Measurements from ENCODE around the gene DUSP2.

Gene DUSP2

DNA sequence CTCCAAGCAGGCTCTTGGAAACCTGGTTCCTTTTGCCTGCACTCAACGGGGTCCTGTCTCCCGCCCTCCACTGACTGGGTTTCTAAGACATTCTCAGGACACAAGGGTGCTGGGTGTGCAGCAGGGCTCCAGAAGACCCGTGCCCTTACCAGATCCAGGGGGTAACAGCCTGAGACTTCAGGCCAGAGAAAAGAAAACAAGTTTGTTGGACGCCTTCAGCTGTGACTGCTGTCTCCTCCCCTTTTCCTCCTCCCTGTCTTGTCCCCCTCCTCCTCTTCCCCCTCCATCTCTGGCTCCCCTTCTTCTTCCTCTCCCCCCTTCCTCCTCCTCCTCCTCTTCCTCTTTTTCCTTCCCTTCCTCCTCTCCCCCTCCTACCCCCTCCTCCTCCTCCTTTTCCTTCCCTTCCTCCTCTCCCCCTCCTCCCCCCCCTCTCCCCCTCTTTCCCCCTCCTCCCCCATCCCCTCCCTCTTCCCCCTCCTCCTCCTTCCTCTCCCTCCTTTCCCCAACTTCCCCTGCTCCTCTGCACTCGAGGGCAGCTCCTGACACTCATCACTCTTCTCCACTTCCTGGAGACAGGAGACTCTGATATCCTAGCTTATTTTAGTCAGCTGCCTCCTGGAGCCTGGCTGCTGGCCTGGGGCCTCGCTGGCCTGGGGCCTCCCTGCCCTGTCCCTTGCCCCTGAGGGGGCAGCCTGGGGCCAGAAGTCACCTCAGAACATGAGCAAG lies 41.3 kb downstream of the DUSP2 start:
- no peak for DNase-seq (ENCODE audit: low read depth, low spot score)
- TF ChIP-seq, protein P1, sequence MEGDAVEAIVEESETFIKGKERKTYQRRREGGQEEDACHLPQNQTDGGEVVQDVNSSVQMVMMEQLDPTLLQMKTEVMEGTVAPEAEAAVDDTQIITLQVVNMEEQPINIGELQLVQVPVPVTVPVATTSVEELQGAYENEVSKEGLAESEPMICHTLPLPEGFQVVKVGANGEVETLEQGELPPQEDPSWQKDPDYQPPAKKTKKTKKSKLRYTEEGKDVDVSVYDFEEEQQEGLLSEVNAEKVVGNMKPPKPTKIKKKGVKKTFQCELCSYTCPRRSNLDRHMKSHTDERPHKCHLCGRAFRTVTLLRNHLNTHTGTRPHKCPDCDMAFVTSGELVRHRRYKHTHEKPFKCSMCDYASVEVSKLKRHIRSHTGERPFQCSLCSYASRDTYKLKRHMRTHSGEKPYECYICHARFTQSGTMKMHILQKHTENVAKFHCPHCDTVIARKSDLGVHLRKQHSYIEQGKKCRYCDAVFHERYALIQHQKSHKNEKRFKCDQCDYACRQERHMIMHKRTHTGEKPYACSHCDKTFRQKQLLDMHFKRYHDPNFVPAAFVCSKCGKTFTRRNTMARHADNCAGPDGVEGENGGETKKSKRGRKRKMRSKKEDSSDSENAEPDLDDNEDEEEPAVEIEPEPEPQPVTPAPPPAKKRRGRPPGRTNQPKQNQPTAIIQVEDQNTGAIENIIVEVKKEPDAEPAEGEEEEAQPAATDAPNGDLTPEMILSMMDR (IDR thresholded peaks at IDR 0.05; ENCODE audit: low read depth, low read length) = no peak
- H3K4me3 ChIP-seq (ENCODE audit: low read depth, low read length) = no peak overlapping the region
- in situ Hi-C loops (cut with HindIII; ENCODE audit: low sequenced_read_pairs) = no loop called here

DNA sequence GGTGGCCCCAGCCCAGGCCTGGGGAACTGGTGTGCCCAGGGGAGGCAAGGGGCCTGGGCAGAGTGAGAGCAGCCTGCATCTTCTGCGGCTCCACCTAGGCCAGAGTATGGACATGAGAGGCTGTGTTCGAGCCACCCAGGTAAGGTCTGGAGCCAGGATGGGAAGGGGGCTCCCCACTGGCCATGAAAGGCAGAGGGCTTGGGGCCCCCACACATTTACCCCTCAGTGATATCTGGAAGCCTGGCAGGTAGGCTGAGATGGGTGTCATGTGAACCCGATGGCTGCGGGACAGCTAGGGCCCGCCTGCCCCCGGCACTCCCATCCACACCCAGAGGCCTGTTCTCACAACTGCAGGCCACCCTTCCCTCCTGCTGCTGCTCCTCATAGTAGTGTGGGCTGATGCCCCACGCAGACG lies 42.0 kb downstream of the DUSP2 start:
- TF ChIP-seq, protein P1 (IDR thresholded peaks at IDR 0.05; ENCODE audit: low read depth, low read length) = no peak
- DNase-seq (ENCODE audit: low read depth, low spot score) = no peak
- no peak overlapping the region for H3K4me3 ChIP-seq (ENCODE audit: low read depth, low read length)
- in situ Hi-C loops (cut with HindIII; ENCODE audit: low sequenced_read_pairs) = no loop called here

DNA sequence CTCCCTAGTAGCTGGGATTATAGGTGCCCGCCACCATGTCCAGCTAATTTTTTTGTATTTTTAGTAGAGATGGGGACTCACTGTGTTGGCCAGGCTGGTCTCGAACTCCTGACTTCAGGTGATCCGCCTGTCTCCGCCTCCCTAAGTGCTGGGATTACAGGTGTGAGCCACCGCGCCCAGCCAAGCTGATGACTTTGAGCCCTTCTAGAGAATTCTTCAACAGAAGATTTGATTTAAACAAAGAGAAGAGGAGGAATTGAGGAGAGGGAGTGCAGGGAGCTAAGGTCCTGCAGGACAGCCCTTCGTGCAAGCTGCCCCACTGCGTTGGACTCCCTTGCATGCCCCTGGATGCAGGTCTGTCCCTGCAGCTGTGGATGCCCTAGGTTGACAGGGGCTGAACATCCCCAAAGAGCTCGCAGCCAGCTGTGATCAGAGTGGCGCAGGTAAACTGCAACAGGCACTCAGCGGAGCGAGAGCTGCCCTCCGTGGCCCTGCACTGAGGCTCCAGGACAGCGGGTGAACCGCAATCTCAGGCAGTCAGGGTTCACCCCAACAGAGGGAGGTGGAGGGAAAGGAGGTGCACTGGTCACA lies 42.5 kb downstream of the DUSP2 start:
- TF ChIP-seq, protein P1 (IDR thresholded peaks at IDR 0.05; ENCODE audit: low read depth, low read length) = no peak
- in situ Hi-C loops (cut with HindIII; ENCODE audit: low sequenced_read_pairs) = no loop called here
- DNase-seq (ENCODE audit: low read depth, low spot score) = no peak
- H3K4me3 ChIP-seq (ENCODE audit: low read depth, low read length) = no peak overlapping the region

DNA sequence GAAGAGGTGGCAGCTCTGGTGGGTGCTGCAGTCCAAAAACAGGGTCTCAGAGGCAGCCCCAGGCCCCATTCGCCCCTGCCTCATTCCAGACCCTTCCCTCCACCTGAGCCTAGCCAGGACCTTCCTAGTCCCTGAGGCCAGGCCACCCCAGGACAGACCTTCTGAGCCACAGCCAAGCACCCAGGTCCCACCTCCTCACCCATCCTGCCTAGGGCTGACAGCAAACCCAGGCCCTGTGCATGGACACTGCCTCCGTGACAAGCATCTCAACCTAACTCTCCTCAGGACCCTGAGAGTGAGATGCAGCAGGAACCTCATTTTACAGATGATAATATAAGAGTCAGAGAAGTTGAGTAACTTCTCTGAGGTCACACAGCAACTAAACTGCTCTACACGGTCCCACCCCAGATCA lies 44.3 kb downstream of the DUSP2 start:
- in situ Hi-C loops (cut with HindIII; ENCODE audit: low sequenced_read_pairs) = no loop called here
- TF ChIP-seq, protein P1 (IDR thresholded peaks at IDR 0.05; ENCODE audit: low read depth, low read length) = no peak
- DNase-seq (ENCODE audit: low read depth, low spot score) = no peak
- H3K4me3 ChIP-seq (ENCODE audit: low read depth, low read length) = no peak overlapping the region

DNA sequence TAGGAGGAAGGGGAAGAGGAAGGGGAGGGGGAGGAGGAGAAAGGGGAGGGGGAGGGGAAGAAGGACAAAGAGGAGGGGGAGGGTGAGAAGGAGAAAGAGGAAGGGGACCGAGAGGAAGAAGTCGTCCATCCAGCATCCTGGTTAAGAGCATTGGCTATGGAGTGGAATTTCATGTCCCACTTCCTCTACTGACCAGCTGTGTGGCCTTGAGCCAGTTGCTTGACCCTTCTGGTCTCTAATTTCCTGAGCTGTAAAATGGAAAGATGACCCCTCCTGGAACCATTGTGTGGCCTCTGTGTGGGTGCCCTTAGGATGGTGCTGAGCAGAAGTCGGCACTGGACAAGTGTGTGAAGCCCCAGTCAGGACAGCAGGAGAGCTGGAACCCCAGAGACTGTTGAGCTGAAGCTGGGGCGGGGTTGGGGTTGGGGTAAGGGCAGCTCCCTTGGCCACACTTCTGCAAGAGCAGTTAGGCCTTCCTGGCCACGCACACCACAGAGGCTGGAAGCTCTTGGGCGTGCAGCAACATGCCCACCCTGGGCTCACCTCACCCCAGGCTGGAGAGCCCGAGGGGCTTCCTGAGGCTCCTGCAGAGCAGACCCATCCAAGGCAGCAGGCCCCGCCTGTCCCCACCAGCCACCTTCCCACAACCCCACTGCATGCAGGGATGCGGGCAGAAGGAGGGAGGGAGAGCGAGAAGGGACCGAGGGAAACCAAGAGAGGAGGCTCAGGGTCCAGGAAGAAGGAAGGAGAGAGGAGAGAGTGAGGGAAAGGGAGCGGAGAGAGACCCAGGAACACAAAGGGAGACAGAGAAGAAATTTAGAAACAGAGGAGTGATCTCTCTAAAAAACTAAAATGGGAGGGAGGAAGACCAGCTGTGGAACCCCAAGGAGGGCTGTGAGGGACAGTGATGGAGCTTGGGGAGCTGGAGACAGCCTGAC lies 45.1 kb downstream of the DUSP2 start:
- in situ Hi-C loops (cut with HindIII; ENCODE audit: low sequenced_read_pairs) = no loop called here
- DNase-seq (ENCODE audit: low read depth, low spot score) = no peak

More for the DNA sequence above, 45.1 kb downstream of the DUSP2 start:
- TF ChIP-seq, protein P1 (IDR thresholded peaks at IDR 0.05; ENCODE audit: low read depth, low read length) = no peak
- H3K4me3 ChIP-seq (ENCODE audit: low read depth, low read length) = no peak overlapping the region

All from astrocyte of the spinal cord (primary cell).